Measurements from ENCODE around the gene AK8.

Gene AK8

DNA sequence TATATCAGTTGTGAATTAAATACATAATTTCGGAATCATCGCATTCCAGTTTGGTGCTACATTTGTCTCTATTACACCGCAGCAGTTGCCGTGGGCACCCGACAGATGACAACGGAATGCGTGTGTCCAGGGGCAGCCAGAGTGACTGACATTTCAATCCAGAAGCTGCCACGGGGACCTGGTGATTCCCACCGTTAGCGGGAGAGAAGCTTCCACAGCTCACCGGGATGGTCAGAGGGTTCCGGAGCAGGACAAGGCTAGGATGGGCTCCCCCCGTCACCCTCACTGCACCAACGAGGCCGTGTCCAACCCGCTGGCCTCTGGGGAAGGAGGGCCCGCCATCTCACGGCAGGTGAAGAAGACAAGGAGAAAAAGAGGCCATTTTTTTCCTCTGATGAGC lies 121.1 kb downstream of the AK8 start:
- POLR2A ChIA-PET = interaction anchor here (1.5 kb wide), 1 partner anchor 13 kb away, joined by 3 read pairs; no protein-coding TSS in a partner anchor
- CTCF ChIA-PET = no interaction called here
- Histone ChIP-seq H3K27ac (ENCODE audit: insufficient read depth in 1 of 2, low read depth in 1 of 2, low read length in 2 of 2, poor library complexity in 1 of 2, severe bottlenecking in 2 of 2) (no peak overlapping the region), H3K36me3 (ENCODE audit: control insufficient read depth in 4 of 4, insufficient read depth in 4 of 4, low read length in 3 of 4) (no peaks in the 10 kb centered on the region), H3K4me3 (ENCODE audit: control insufficient read depth in 1 of 7, extremely low read depth in 1 of 7, insufficient read depth in 4 of 7, low read depth in 2 of 7, low read length in 6 of 7) (no peak overlapping the region), H3K4me1 (ENCODE audit: control extremely low read depth in 1 of 4, control insufficient read depth in 4 of 4, insufficient read depth in 4 of 4, low read length in 3 of 4) (no peaks in the 10 kb centered on the region), H3K9me3 (ENCODE audit: control extremely low read depth in 1 of 5, control insufficient read depth in 4 of 5, insufficient read depth in 2 of 5, low read depth in 1 of 5, low read length in 4 of 5) (no peaks in the 10 kb centered on the region), H3K27me3 (replicated peaks in 2 of 5; ENCODE audit: control insufficient read depth in 4 of 5, insufficient read depth in 5 of 5, low read length in 4 of 5) (peaks cover 0 to 2% (median 0%) of the 10 kb centered on the region in 5 experiments)
- DNase-seq = no peak
- WGBS (ENCODE audit: insufficient coverage) = 98% methylated on average over 13 of the region's 18 CpGs

DNA sequence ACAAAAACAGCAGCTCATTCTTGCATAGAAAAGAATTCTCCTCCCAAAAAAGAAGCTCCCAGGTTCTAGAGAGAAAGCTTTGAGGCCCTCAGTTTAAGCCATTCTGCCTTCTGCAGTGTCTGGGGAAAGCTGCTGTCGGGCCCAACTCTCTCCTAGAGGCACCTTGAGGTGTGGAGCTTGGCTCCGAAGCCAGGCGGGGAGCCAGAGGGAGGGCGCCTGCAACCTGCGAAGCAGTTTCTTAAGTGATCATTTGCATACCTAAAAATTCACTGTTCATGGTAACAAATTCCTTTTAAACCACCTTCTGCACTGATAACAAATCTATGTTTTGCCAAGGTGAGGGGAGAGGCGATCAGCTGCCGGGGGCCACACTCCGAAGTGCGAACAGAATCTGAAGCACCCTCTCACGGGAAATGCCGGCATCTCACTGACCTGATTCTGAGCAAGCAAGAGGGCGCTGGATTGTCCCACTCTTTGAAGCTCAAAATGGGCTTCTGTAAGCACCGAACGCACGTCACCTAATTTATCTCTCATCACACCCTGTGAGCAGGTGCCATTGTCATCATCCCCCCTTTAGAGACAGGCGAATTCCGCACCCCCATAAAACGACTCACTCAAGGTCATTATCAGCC lies 121.8 kb downstream of the AK8 start:
- H3K4me3 ChIP-seq (ENCODE audit: control insufficient read depth in 1 of 7, extremely low read depth in 1 of 7, insufficient read depth in 4 of 7, low read depth in 2 of 7, low read length in 6 of 7) = no peak overlapping the region
- ChIA-PET POLR2A (no interaction called here), CTCF (interaction anchor here (1.1 to 1.2 kb wide), 2 partner anchors 15 to 32 kb away, joined by 3 to 4 read pairs; no protein-coding TSS in a partner anchor)
- DNase-seq = no peak
- no peak overlapping the region for H3K27ac ChIP-seq (ENCODE audit: insufficient read depth in 1 of 2, low read depth in 1 of 2, low read length in 2 of 2, poor library complexity in 1 of 2, severe bottlenecking in 2 of 2)
- 91% methylated on average over 18 of the region's 18 CpGs for WGBS (ENCODE audit: insufficient coverage)
- peaks cover 0 to 2% (median 0%) of the 10 kb centered on the region in 5 experiments for H3K27me3 ChIP-seq (replicated peaks in 2 of 5; ENCODE audit: control insufficient read depth in 4 of 5, insufficient read depth in 5 of 5, low read length in 4 of 5)
- no peaks in the 10 kb centered on the region for H3K9me3 ChIP-seq (ENCODE audit: control extremely low read depth in 1 of 5, control insufficient read depth in 4 of 5, insufficient read depth in 2 of 5, low read depth in 1 of 5, low read length in 4 of 5)
- no peaks in the 10 kb centered on the region for H3K4me1 ChIP-seq (ENCODE audit: control extremely low read depth in 1 of 4, control insufficient read depth in 4 of 4, insufficient read depth in 4 of 4, low read length in 3 of 4)
- H3K36me3 ChIP-seq (ENCODE audit: control insufficient read depth in 4 of 4, insufficient read depth in 4 of 4, low read length in 3 of 4) = no peaks in the 10 kb centered on the region

DNA sequence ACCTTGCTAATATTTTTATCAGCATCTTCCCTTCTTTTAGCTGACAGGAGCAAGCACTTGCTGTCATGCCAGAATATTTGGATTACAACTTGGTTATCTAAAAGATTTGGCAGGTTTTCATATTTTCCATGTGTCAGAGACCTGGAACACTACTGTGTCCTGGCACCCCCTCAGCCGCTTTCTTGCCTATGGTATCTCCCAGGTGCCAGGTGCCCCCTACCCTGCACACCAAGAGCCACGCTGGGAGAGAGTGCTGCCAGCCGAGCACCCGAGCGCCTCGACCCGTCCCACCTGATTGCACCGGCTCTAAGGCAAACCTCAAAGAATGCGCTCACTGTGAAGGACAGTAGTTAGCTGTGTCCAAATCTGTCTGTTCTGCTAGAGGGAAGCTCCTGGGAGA lies 123.0 kb downstream of the AK8 start:
- Histone ChIP-seq H3K27ac (ENCODE audit: insufficient read depth in 1 of 2, low read depth in 1 of 2, low read length in 2 of 2, poor library complexity in 1 of 2, severe bottlenecking in 2 of 2) (no peak overlapping the region), H3K9me3 (ENCODE audit: control extremely low read depth in 1 of 5, control insufficient read depth in 4 of 5, insufficient read depth in 2 of 5, low read depth in 1 of 5, low read length in 4 of 5) (no peaks in the 10 kb centered on the region), H3K27me3 (replicated peaks in 2 of 5; ENCODE audit: control insufficient read depth in 4 of 5, insufficient read depth in 5 of 5, low read length in 4 of 5) (peaks cover 0 to 2% (median 0%) of the 10 kb centered on the region in 5 experiments), H3K36me3 (ENCODE audit: control insufficient read depth in 4 of 4, insufficient read depth in 4 of 4, low read length in 3 of 4) (no peaks in the 10 kb centered on the region), H3K4me1 (ENCODE audit: control extremely low read depth in 1 of 4, control insufficient read depth in 4 of 4, insufficient read depth in 4 of 4, low read length in 3 of 4) (no peaks in the 10 kb centered on the region), H3K4me3 (ENCODE audit: control insufficient read depth in 1 of 7, extremely low read depth in 1 of 7, insufficient read depth in 4 of 7, low read depth in 2 of 7, low read length in 6 of 7) (no peak overlapping the region)
- 98% methylated on average over 9 of the region's 9 CpGs for WGBS (ENCODE audit: insufficient coverage)
- POLR2A ChIA-PET = no interaction called here
- CTCF ChIA-PET = no interaction called here
- no peak for DNase-seq

DNA sequence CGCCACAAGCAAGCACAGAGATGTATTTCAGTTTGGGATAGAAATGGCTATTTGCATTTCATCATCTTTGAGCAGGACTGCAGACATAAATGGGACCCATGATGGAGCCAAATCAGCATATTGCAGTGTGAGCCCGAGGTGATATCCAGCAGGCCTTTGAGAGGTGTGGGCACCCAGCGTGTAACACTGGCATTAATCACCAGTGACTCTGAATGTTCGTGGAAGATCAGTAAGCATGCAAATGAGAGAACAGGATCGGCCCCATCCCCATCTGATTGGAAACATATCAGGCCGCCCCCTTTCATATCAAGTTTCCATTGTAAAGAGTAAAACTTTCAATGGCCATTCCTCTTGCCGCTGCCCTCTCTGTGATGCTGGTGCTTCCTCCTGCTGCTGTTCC lies 123.8 kb downstream of the AK8 start:
- CTCF ChIA-PET = interaction anchor here (2.1 kb wide), 1 partner anchor 14 kb away, joined by 7 read pairs; no protein-coding TSS in a partner anchor
- no peak overlapping the region for H3K27ac ChIP-seq (ENCODE audit: insufficient read depth in 1 of 2, low read depth in 1 of 2, low read length in 2 of 2, poor library complexity in 1 of 2, severe bottlenecking in 2 of 2)
- no peak for DNase-seq
- POLR2A ChIA-PET = no interaction called here
- H3K27me3 ChIP-seq (replicated peaks in 2 of 5; ENCODE audit: control insufficient read depth in 4 of 5, insufficient read depth in 5 of 5, low read length in 4 of 5) = peaks cover 0 to 2% (median 0%) of the 10 kb centered on the region in 5 experiments
- H3K4me3 ChIP-seq (ENCODE audit: control insufficient read depth in 1 of 7, extremely low read depth in 1 of 7, insufficient read depth in 4 of 7, low read depth in 2 of 7, low read length in 6 of 7) = no peak overlapping the region
- WGBS (ENCODE audit: insufficient coverage) = 99% methylated on average over 7 of the region's 7 CpGs
- no peaks in the 10 kb centered on the region for H3K9me3 ChIP-seq (ENCODE audit: control extremely low read depth in 1 of 5, control insufficient read depth in 4 of 5, insufficient read depth in 2 of 5, low read depth in 1 of 5, low read length in 4 of 5)
- no peaks in the 10 kb centered on the region for H3K36me3 ChIP-seq (ENCODE audit: control insufficient read depth in 4 of 4, insufficient read depth in 4 of 4, low read length in 3 of 4)
- H3K4me1 ChIP-seq (ENCODE audit: control extremely low read depth in 1 of 4, control insufficient read depth in 4 of 4, insufficient read depth in 4 of 4, low read length in 3 of 4) = no peaks in the 10 kb centered on the region

DNA sequence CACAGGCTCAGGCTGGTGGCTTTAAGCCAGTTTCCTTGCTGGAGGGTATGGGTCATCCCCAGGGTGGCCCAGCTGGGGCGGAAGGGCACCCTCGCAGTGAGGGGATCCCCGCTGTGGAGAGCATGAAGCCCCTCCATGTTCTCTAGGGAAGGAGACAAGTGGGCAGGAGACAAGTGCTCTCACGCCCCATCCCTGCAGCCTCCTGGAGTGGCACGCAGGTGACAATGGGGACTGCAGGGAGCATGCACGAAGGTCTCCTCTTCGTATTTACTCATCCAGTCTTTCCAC lies 124.5 kb downstream of the AK8 start:
- no peaks in the 10 kb centered on the region for H3K9me3 ChIP-seq (ENCODE audit: control extremely low read depth in 1 of 5, control insufficient read depth in 4 of 5, insufficient read depth in 2 of 5, low read depth in 1 of 5, low read length in 4 of 5)
- ChIA-PET CTCF (interaction anchor here (2.1 kb wide), 1 partner anchor 15 kb away, joined by 7 read pairs; no protein-coding TSS in a partner anchor), POLR2A (no interaction called here)
- WGBS (ENCODE audit: insufficient coverage) = 100% methylated on average over 7 of the region's 7 CpGs
- no peak for DNase-seq
- H3K27ac ChIP-seq (ENCODE audit: insufficient read depth in 1 of 2, low read depth in 1 of 2, low read length in 2 of 2, poor library complexity in 1 of 2, severe bottlenecking in 2 of 2) = no peak overlapping the region
- peaks cover 0 to 5% (median 0%) of the 10 kb centered on the region in 5 experiments for H3K27me3 ChIP-seq (replicated peaks in 2 of 5; ENCODE audit: control insufficient read depth in 4 of 5, insufficient read depth in 5 of 5, low read length in 4 of 5)
- no peak overlapping the region for H3K4me3 ChIP-seq (ENCODE audit: control insufficient read depth in 1 of 7, extremely low read depth in 1 of 7, insufficient read depth in 4 of 7, low read depth in 2 of 7, low read length in 6 of 7)
- H3K36me3 ChIP-seq (ENCODE audit: control insufficient read depth in 4 of 4, insufficient read depth in 4 of 4, low read length in 3 of 4) = no peaks in the 10 kb centered on the region
- H3K4me1 ChIP-seq (ENCODE audit: control extremely low read depth in 1 of 4, control insufficient read depth in 4 of 4, insufficient read depth in 4 of 4, low read length in 3 of 4) = no peaks in the 10 kb centered on the region

DNA sequence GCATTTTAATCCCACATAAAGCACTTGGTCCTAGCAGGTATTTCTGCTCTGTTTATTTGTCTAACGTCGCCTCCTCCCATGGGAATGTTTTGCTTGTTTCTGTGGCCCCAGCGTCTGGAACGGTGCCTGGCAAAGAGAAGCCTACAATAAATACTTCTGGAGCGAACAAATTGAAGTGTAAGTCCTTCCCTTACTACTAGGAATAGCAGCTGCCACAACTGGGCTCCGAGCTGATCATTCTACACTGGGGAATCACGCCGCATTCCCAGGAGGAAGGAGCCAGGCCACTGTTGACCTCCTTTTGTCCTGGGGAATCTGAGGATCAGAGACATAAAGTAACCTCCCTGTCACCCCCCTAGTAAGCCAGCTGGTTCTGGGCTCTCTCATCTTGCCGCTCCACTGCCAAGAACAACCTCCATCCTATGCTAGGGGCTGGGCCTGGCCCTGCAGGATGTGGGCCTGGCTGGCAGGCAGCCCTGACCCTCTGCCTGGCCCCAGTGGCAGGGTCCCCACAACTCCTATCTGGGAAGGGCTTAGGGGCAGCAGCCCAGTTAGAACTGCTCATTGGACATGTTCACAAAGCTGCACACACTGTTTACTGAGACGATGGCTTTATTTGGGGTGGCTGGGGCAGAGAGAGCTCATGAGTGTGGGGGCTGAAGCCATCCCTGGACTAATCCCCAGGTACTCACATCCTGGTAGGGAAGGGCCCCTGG lies 125.0 kb downstream of the AK8 start:
- Histone ChIP-seq H3K9me3 (ENCODE audit: control extremely low read depth in 1 of 5, control insufficient read depth in 4 of 5, insufficient read depth in 2 of 5, low read depth in 1 of 5, low read length in 4 of 5) (no peaks in the 10 kb centered on the region), H3K4me3 (ENCODE audit: control insufficient read depth in 1 of 7, extremely low read depth in 1 of 7, insufficient read depth in 4 of 7, low read depth in 2 of 7, low read length in 6 of 7) (no peak overlapping the region), H3K27me3 (replicated peaks in 2 of 5; ENCODE audit: control insufficient read depth in 4 of 5, insufficient read depth in 5 of 5, low read length in 4 of 5) (peaks cover 0 to 5% (median 0%) of the 10 kb centered on the region in 5 experiments), H3K36me3 (ENCODE audit: control insufficient read depth in 4 of 4, insufficient read depth in 4 of 4, low read length in 3 of 4) (no peaks in the 10 kb centered on the region), H3K4me1 (ENCODE audit: control extremely low read depth in 1 of 4, control insufficient read depth in 4 of 4, insufficient read depth in 4 of 4, low read length in 3 of 4) (no peaks in the 10 kb centered on the region), H3K27ac (ENCODE audit: insufficient read depth in 1 of 2, low read depth in 1 of 2, low read length in 2 of 2, poor library complexity in 1 of 2, severe bottlenecking in 2 of 2) (no peak overlapping the region)
- CTCF ChIA-PET = interaction anchor here (2.1 kb wide), 1 partner anchor 16 kb away, joined by 7 read pairs; no protein-coding TSS in a partner anchor
- POLR2A ChIA-PET = no interaction called here
- 97% methylated on average over 10 of the region's 10 CpGs for WGBS (ENCODE audit: insufficient coverage)
- DNase-seq = no peak

DNA sequence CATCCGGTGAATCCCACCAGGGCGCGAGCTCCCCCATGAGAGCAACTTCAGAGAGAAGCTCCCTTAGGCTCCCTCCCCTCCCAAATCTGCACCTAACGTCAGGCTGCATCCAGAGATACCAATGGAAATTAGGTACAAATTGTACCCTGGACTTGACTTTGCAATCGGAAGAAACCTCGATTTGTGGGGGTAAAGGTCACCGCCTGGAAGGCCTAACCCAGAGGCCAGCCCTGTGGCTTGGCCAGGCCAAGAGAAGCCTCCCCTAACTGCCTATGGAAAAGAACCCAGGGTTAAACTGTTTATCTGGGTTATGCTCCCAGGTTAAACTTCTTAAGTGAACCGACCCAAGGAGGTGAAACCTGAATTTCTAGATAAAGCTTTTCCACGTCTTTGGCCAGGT lies 127.4 kb downstream of the AK8 start:
- H3K27me3 ChIP-seq (replicated peaks in 2 of 5; ENCODE audit: control insufficient read depth in 4 of 5, insufficient read depth in 5 of 5, low read length in 4 of 5) = peaks cover 0 to 11% (median 8%) of the 10 kb centered on the region in 5 experiments
- H3K9me3 ChIP-seq (ENCODE audit: control extremely low read depth in 1 of 5, control insufficient read depth in 4 of 5, insufficient read depth in 2 of 5, low read depth in 1 of 5, low read length in 4 of 5) = no peaks in the 10 kb centered on the region
- no peaks in the 10 kb centered on the region for H3K4me1 ChIP-seq (ENCODE audit: control extremely low read depth in 1 of 4, control insufficient read depth in 4 of 4, insufficient read depth in 4 of 4, low read length in 3 of 4)
- DNase-seq = no peak
- no peak overlapping the region for H3K27ac ChIP-seq (ENCODE audit: insufficient read depth in 1 of 2, low read depth in 1 of 2, low read length in 2 of 2, poor library complexity in 1 of 2, severe bottlenecking in 2 of 2)
- 98% methylated on average over 7 of the region's 9 CpGs for WGBS (ENCODE audit: insufficient coverage)
- no peaks in the 10 kb centered on the region for H3K36me3 ChIP-seq (ENCODE audit: control insufficient read depth in 4 of 4, insufficient read depth in 4 of 4, low read length in 3 of 4)
- POLR2A ChIA-PET = no interaction called here
- no peak overlapping the region for H3K4me3 ChIP-seq (ENCODE audit: control insufficient read depth in 1 of 7, extremely low read depth in 1 of 7, insufficient read depth in 4 of 7, low read depth in 2 of 7, low read length in 6 of 7)
- CTCF ChIA-PET = no interaction called here

Measured in common myeloid progenitor, CD34-positive (primary cell).